GM12878 (cell line): ENCODE measurements around the gene LDLRAD4.

Experiments used
- ASH2L ChIP-seq: fragments of 300-600, 200-600 bp; sonication (generic); IDR thresholded peaks from 2 replicates; pipeline ENCODE4 v1.6.1; 2017; ENCODE audit warnings: low read depth, mild to moderate bottlenecking, borderline replicate concordance
- EP300 ChIP-seq, 2 experiments: fragments of 150-350 bp in 1 of 2; IDR thresholded peaks; 2 replicates each; pipeline ENCODE4 v1.6.1; 2011 to 2012; ENCODE audit warnings: low read depth in 2 of 2, low read length in 2 of 2, borderline replicate concordance in 1 of 2, improper control_type of control experiment in 1 of 2, inconsistent platforms in 1 of 2; ENCODE audit not compliant: control insufficient read depth in 1 of 2
- HDGF ChIP-seq: fragments of 450-650 bp; IDR thresholded peaks from 2 replicates; pipeline ENCODE4 v1.6.1; 2016; ENCODE audit warnings: antibody characterized with exemption
- JUNB ChIP-seq: IDR thresholded peaks from 2 replicates; pipeline ENCODE4 v1.6.1; 2016; ENCODE audit warnings: antibody characterized with exemption, mild to moderate bottlenecking
- MXI1 ChIP-seq: fragments of 150-350 bp; IDR thresholded peaks from 2 replicates; pipeline ENCODE4 v1.6.1; 2011; ENCODE audit warnings: low read depth, mild to moderate bottlenecking, inconsistent platforms, low read length, improper control_type of control experiment
- NFYB ChIP-seq: IDR thresholded peaks from 2 replicates; pipeline ENCODE4 v1.6.1; 2011; ENCODE audit warnings: low read depth, mild to moderate bottlenecking, low read length, improper control_type of control experiment, moderate library complexity; ENCODE audit not compliant: insufficient read depth
- POLR2A ChIP-seq: IDR thresholded peaks from 2 replicates; pipeline ENCODE4 v1.6.1; 2011; ENCODE audit warnings: low read depth, mild to moderate bottlenecking, low read length
- POLR2AphosphoS5 ChIP-seq: IDR thresholded peaks from 2 replicates; pipeline ENCODE4 v1.6.1; 2011; ENCODE audit warnings: mild to moderate bottlenecking, low read length, inconsistent platforms
- RCOR1 ChIP-seq: conservative IDR thresholded peaks from 2 replicates; pipeline ENCODE4 v1.6.1; 2012; ENCODE audit warnings: low read depth, low read length, improper control_type of control experiment
- SMARCA5 ChIP-seq: fragments of 450-650 bp; IDR thresholded peaks from 2 replicates; pipeline ENCODE4 v1.6.1; 2017; ENCODE audit warnings: mild to moderate bottlenecking
- SMC3 ChIP-seq: IDR thresholded peaks from 2 replicates; pipeline ENCODE4 v1.6.1; 2011; ENCODE audit warnings: low read length, improper control_type of control experiment, borderline replicate concordance
- TF ChIP-seq, protein P1 (sequence below): fragments of 150-350 bp; IDR thresholded peaks from 2 replicates; pipeline ENCODE4 v1.6.1; 2016; ENCODE audit warnings: low read depth, low read length
- TF ChIP-seq, protein P2 (sequence below), 3 experiments: IDR thresholded peaks in 2 of 3; conservative IDR thresholded peaks in 1 of 3; 2 replicates each; pipeline ENCODE4 v1.5.1; 2011; ENCODE audit warnings: low read depth in 3 of 3, low read length in 3 of 3, mild to moderate bottlenecking in 3 of 3, control low read depth in 2 of 3, moderate library complexity in 2 of 3, inconsistent platforms in 1 of 3, mixed read lengths in 1 of 3; ENCODE audit not compliant: control insufficient read depth in 2 of 3, insufficient read depth in 1 of 3; ENCODE audit errors: extremely low read depth in 1 of 3

GRCh38 chr18:13257361-13257980 lies 38.9 kb downstream of the LDLRAD4 start:
- no peak for TF ChIP-seq SMC3
- TF ChIP-seq, protein P1, sequence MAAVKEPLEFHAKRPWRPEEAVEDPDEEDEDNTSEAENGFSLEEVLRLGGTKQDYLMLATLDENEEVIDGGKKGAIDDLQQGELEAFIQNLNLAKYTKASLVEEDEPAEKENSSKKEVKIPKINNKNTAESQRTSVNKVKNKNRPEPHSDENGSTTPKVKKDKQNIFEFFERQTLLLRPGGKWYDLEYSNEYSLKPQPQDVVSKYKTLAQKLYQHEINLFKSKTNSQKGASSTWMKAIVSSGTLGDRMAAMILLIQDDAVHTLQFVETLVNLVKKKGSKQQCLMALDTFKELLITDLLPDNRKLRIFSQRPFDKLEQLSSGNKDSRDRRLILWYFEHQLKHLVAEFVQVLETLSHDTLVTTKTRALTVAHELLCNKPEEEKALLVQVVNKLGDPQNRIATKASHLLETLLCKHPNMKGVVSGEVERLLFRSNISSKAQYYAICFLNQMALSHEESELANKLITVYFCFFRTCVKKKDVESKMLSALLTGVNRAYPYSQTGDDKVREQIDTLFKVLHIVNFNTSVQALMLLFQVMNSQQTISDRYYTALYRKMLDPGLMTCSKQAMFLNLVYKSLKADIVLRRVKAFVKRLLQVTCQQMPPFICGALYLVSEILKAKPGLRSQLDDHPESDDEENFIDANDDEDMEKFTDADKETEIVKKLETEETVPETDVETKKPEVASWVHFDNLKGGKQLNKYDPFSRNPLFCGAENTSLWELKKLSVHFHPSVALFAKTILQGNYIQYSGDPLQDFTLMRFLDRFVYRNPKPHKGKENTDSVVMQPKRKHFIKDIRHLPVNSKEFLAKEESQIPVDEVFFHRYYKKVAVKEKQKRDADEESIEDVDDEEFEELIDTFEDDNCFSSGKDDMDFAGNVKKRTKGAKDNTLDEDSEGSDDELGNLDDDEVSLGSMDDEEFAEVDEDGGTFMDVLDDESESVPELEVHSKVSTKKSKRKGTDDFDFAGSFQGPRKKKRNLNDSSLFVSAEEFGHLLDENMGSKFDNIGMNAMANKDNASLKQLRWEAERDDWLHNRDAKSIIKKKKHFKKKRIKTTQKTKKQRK = no peak
- TF ChIP-seq, protein P2, sequence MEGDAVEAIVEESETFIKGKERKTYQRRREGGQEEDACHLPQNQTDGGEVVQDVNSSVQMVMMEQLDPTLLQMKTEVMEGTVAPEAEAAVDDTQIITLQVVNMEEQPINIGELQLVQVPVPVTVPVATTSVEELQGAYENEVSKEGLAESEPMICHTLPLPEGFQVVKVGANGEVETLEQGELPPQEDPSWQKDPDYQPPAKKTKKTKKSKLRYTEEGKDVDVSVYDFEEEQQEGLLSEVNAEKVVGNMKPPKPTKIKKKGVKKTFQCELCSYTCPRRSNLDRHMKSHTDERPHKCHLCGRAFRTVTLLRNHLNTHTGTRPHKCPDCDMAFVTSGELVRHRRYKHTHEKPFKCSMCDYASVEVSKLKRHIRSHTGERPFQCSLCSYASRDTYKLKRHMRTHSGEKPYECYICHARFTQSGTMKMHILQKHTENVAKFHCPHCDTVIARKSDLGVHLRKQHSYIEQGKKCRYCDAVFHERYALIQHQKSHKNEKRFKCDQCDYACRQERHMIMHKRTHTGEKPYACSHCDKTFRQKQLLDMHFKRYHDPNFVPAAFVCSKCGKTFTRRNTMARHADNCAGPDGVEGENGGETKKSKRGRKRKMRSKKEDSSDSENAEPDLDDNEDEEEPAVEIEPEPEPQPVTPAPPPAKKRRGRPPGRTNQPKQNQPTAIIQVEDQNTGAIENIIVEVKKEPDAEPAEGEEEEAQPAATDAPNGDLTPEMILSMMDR (IDR thresholded peaks at IDR 0.05 in 2 of 3, conservative IDR thresholded peaks at IDR 0.05 in 1 of 3; ENCODE audit: control insufficient read depth in 2 of 3, extremely low read depth in 1 of 3, insufficient read depth in 1 of 3, low read depth in 3 of 3, low read length in 3 of 3) = no peak
- TF ChIP-seq POLR2A = no peak
- no peak for TF ChIP-seq EP300 (IDR thresholded peaks at IDR 0.05; ENCODE audit: borderline replicate concordance in 1 of 2, control insufficient read depth in 1 of 2, low read depth in 2 of 2, low read length in 2 of 2)
- TF ChIP-seq MXI1 = no peak
- no peak for TF ChIP-seq NFYB
- TF ChIP-seq JUNB = no peak
- no peak for TF ChIP-seq RCOR1
- TF ChIP-seq SMARCA5 = no peak
- no peak for TF ChIP-seq HDGF
- TF ChIP-seq POLR2AphosphoS5 = no peak
- TF ChIP-seq ASH2L = no peak
